Measurements from ENCODE around the gene GTSE1.

The GTSE1 gene

DNA sequence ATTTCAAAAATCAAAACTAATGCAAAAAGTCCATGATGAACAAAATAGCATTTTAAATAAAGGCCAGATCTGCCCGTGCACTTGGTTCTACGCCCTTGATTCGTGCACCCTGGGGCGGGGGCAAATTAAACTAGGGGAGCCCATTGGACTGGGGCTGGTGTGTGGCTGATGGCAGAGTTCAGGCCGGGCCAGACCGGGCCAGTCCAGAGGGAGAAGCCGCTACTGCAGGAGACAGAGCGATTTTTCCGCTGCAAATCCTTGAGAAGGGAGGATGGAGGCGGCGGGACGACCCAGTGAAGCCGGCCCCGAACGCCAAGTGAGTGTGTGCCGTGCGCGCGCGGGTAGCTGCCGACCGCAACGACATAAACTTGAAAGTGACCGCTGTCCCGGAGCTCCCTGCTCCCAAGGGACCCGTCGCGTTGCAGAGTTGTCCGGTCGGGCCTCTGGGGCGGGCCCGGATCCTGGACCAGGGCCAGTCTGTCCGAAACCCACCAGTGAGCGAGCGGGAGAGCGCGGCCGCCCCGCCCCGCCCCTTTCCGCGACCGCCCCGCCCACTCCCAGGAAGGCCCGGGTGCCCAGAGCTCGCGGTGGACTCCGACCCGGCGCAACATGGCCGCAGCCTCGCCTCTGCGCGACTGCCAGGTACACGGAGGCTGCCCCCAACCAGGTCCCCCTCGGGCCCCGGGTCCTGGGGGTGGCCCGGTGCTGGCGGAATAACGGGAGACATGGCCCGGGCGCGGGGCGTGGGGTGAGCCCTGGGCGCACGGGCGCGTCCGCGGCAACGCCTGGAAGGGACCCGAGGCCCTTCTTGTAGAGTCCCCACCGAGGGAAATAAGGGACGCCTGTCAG, 29.0 kb upstream of the GTSE1 start, which contains the start of gene TTC38:
TSS of gene TTC38 (plus strand) at position 578 of the 849 bp plus-strand sequence. CDS start at position 610, 32 bp downstream.
- Histone ChIP-seq H3F3A (ENCODE audit: insufficient read depth) (no peaks in the 10 kb centered on the region), H3K9ac (ENCODE audit: low read length) (peak within 1 kb of the TSS; percentile 18; the same call in 1 of the 2 replicates), H3K9me3 (ENCODE audit: insufficient read depth, low read length) (0 out of 2 replicates have a peak, but pooled peaks cover 5% of the 10 kb centered on the region), H3K27ac (ENCODE audit: low read depth, low read length) (no peak within 1 kb of the TSS), H3K27me3 (ENCODE audit: low read length) (no peaks in the 10 kb centered on the region), H4K20me1 (ENCODE audit: low read depth, low read length) (no peaks in the 10 kb centered on the region), H3K9me2 (replicated peaks; ENCODE audit: insufficient read depth, low read length) (no peaks in the 10 kb centered on the region), H3K79me2 (ENCODE audit: insufficient read depth, low read length) (no peaks in the 10 kb centered on the region), H3K4me3 (ENCODE audit: insufficient read depth, low read length, poor library complexity, severe bottlenecking) (peak within 1 kb of the TSS; percentile 47), H3K36me3 (ENCODE audit: low read length) (no peaks in the 10 kb centered on the region), H3K4me2 (ENCODE audit: low read depth, low read length, poor library complexity, severe bottlenecking) (peak within 1 kb of the TSS; percentile 43), H2AFZ (ENCODE audit: low read depth, low read length, severe bottlenecking) (peak within 1 kb of the TSS; percentile 60)
- no peak for TF ChIP-seq EZH2phosphoT487 (conservative IDR thresholded peaks at IDR 0.05; ENCODE audit: low read length)
- TF ChIP-seq, protein P1, sequence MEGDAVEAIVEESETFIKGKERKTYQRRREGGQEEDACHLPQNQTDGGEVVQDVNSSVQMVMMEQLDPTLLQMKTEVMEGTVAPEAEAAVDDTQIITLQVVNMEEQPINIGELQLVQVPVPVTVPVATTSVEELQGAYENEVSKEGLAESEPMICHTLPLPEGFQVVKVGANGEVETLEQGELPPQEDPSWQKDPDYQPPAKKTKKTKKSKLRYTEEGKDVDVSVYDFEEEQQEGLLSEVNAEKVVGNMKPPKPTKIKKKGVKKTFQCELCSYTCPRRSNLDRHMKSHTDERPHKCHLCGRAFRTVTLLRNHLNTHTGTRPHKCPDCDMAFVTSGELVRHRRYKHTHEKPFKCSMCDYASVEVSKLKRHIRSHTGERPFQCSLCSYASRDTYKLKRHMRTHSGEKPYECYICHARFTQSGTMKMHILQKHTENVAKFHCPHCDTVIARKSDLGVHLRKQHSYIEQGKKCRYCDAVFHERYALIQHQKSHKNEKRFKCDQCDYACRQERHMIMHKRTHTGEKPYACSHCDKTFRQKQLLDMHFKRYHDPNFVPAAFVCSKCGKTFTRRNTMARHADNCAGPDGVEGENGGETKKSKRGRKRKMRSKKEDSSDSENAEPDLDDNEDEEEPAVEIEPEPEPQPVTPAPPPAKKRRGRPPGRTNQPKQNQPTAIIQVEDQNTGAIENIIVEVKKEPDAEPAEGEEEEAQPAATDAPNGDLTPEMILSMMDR (IDR thresholded peaks at IDR 0.05; ENCODE audit: insufficient read depth, low read length, poor library complexity, severe bottlenecking): no peak

DNA sequence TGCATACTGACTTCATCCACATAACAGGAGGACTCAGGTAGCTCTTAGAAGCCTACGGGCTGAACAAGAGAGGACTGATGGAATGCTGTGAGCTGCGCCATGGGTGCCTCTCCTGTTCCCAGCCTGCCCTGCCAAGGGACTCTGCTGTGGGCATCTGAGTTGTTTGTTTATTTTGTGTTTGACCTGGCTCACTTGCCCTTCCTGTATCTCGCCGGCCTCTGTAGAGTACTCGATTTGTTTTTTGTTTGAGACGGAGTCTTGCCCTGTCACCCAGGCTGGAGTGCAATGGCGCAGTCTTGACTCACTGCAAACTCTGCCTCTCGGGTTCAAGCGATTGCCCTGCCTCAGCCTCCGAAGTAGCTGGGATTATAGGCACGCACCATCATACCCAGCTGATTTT, 27.1 kb upstream of the GTSE1 start:
- Histone ChIP-seq H2AFZ (ENCODE audit: low read depth, low read length, severe bottlenecking) (no peak overlapping the region), H3K9ac (ENCODE audit: low read length) (no peak overlapping the region), H3K9me2 (replicated peaks; ENCODE audit: insufficient read depth, low read length) (no peaks in the 10 kb centered on the region), H3K4me3 (ENCODE audit: insufficient read depth, low read length, poor library complexity, severe bottlenecking) (no peak overlapping the region), H4K20me1 (ENCODE audit: low read depth, low read length) (no peaks in the 10 kb centered on the region), H3K27ac (ENCODE audit: low read depth, low read length) (no peak overlapping the region), H3K27me3 (ENCODE audit: low read length) (no peaks in the 10 kb centered on the region), H3K36me3 (ENCODE audit: low read length) (no peaks in the 10 kb centered on the region), H3K4me2 (ENCODE audit: low read depth, low read length, poor library complexity, severe bottlenecking) (no peak overlapping the region), H3F3A (ENCODE audit: insufficient read depth) (no peaks in the 10 kb centered on the region), H3K9me3 (ENCODE audit: insufficient read depth, low read length) (0 out of 2 replicates have a peak, but pooled peaks cover 5% of the 10 kb centered on the region), H3K79me2 (ENCODE audit: insufficient read depth, low read length) (no peaks in the 10 kb centered on the region)
- TF ChIP-seq, protein P1 (IDR thresholded peaks at IDR 0.05; ENCODE audit: insufficient read depth, low read length, poor library complexity, severe bottlenecking): no peak
- TF ChIP-seq EZH2phosphoT487 (conservative IDR thresholded peaks at IDR 0.05; ENCODE audit: low read length): no peak

DNA sequence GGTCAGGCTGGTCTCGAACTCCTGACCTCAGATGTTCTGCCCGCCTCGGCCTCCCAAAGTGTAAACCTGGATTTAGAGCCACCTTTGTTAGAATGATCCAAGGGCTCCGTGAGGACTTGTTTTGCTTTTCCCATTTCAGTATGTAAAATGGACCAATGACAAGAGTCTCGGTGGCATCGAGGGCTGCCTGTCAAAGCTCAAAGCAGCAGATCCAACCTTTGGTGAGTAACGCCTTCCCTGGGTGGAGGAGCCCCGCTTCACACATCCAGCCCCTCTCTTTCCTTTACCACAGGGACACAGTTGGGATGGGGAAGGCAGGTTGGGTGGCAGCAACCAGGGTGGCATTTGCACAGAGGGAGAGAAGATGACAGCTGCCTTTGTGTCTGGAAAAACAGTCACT, 24.5 kb upstream of the GTSE1 start:
- H3K27me3 ChIP-seq (ENCODE audit: low read length): no peaks in the 10 kb centered on the region
- TF ChIP-seq, protein P1 (IDR thresholded peaks at IDR 0.05; ENCODE audit: insufficient read depth, low read length, poor library complexity, severe bottlenecking): no peak
- no peak for TF ChIP-seq EZH2phosphoT487 (conservative IDR thresholded peaks at IDR 0.05; ENCODE audit: low read length)
- H3K36me3 ChIP-seq (ENCODE audit: low read length): no peaks in the 10 kb centered on the region
- H3K4me2 ChIP-seq (ENCODE audit: low read depth, low read length, poor library complexity, severe bottlenecking): no peak overlapping the region
- no peak overlapping the region for H3K4me3 ChIP-seq (ENCODE audit: insufficient read depth, low read length, poor library complexity, severe bottlenecking)
- no peak overlapping the region for H3K27ac ChIP-seq (ENCODE audit: low read depth, low read length)
- no peak overlapping the region for H2AFZ ChIP-seq (ENCODE audit: low read depth, low read length, severe bottlenecking)
- no peaks in the 10 kb centered on the region for H3K79me2 ChIP-seq (ENCODE audit: insufficient read depth, low read length)
- no peaks in the 10 kb centered on the region for H3K9me3 ChIP-seq (ENCODE audit: insufficient read depth, low read length)
- no peaks in the 10 kb centered on the region for H3F3A ChIP-seq (ENCODE audit: insufficient read depth)
- H3K9me2 ChIP-seq (replicated peaks; ENCODE audit: insufficient read depth, low read length): no peaks in the 10 kb centered on the region
- H3K9ac ChIP-seq (ENCODE audit: low read length): no peak overlapping the region
- no peaks in the 10 kb centered on the region for H4K20me1 ChIP-seq (ENCODE audit: low read depth, low read length)

Measured in SU-DHL-6 (cell line).